AG08395 (cell line): ENCODE measurements around the gene MRPL40.
"Not testable (repeated sequence)": the region's sequence is repeated elsewhere in the genome, so short reads cannot be mapped to it uniquely, and the experiment has no call there.

Experiments used
- DNase-seq: peaks from one replicate; pipeline ENCODE4 v3.0.0; 2012; ENCODE audit warnings: mixed read lengths, low spot score

MRPL40 gene

GRCh38 chr22:19442166-19442565 is 9.8 kb downstream of the MRPL40 start:
- no peak for DNase-seq

- DNase-seq, result no peak
These were observed 11.3 kb downstream of the MRPL40 start for GRCh38 chr22:19443544-19444211.

DNA sequence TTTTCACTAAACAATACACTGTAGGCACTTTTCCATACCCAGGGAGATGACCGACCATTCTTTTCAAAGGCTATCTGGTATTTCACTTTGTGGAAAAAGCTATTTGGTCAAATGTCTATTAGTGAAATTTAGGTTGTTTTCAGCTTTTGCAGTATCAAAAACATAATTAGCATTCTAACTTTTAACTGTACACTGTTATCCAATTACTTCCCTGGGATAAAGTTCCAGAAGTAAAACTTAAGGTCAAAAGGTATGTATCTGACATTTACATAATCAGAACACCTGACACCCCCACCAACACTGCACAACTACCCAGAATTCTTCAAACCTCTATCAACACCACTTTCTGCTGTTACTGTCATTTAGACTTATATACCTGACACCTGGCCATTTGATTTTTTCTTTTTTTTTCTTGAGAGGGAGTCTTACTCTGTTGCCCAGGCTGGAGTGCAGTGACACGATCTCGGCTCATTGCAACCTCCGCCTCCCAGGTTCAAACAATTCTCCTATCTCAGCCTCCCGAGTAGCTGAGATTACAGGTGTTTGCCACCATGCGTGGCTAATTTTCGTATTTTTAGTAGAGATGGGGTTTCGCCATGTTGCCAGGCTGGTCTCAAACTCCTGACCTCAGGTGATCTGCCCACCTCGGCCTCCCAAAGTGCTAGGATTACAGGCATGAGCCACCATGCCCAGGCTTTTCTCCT is 13.1 kb downstream of the MRPL40 start:
- DNase-seq, result not testable (repeated sequence)

DNA sequence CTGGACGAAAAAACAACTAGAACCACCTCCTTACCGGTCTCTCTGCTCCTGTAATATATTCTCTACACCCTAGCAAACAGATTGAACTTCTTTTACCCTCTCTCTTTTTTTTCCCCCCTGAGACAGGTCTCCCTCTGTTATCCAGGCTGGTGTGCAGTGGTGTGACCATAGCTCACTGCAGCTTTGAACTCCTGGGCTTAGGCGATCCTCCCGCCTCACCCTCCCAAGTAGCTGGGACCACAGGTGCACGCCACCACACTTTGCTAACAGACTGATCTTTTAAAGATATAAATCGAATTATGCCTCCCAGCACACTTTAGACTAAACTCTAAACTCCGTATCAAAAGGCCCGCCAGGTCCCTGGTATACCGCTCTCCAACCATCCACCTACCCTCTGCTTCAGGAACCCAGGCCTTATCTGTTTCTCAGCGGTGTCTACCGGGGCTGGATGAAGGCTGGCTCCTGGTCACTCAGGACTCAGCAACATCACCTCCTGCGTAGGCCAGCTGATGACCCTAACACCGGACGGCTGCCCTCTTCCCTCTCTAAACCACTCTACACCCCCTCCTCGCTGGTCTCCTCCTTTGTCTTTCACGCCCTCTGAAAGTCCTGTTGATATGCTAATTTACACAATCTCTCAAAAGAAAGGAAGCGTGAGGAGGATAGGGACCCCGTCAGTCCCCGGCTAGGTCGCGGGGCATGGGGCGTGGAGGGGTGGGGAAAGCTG is 14.4 kb downstream of the MRPL40 start:
- DNase-seq, result no peak

DNA sequence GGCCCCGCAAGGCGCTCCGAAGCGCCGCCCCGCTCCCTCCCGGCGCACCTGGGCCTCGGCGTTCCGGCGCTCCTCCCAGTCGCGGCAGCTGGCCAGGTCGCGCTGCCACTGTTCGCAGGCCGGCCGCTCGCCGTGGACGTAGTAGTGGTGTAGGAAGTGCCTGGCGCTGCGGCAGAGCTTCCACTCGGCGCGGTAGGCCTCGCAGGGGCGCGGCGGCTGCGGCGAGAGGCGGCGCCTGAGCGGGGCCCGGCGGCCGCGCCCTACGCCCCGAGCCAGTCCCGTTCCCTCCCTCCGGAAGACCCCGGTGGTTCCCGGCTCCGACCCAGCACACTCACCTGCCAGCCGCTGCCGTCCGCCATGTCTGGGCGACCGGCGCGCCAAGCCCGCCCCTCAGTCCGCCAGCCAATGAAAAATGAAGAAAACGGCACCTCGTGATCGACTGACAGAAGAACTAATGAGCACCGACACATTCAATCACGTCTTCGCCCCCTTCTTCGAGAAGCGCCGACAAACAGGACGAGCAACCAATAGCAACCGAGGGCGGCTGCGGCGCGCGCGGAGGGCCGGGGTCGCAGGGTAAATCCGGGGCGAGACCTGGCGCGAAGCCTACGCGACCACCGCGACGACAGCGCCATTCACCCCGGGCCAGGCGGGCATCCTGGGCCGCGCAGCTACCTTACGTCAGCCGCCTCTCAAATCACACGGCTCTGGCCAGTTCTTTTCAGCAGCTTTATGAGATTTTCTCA is 15.2 kb downstream of the MRPL40 start, which contains the start of gene C22orf39:
Gene C22orf39, minus strand, starts transcription at position 382 of the 746 bp plus-strand sequence. Its CDS starts 23 bp downstream, at position 359.
- DNase-seq, result peak; percentile 98

DNA sequence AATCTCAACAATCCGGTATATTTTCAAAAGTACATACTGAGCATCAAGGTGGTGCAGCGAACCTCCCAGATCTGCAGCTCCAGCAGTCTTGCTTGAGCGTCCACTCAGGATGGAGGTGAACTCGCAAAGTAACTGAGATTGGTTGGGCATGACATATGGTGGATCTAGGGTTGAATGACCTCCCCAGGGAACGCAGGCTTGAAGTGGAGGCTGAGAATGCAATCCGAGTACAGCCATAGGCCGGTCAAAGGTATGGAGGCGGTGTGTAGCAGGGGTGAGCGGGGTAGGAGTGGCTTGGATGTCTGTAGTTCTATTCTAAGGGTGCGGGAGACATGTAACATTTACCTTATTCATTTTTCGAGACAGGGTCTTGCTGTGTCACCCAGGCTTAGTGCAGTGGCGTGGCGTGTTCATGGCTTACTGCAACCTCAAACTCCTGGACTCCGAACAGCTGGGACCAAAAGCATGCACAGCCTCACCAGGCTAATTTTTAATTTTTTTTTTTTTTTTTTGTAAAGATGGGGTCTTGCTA is 15.8 kb downstream of the MRPL40 start:
- DNase-seq, result peak; percentile 71

DNA sequence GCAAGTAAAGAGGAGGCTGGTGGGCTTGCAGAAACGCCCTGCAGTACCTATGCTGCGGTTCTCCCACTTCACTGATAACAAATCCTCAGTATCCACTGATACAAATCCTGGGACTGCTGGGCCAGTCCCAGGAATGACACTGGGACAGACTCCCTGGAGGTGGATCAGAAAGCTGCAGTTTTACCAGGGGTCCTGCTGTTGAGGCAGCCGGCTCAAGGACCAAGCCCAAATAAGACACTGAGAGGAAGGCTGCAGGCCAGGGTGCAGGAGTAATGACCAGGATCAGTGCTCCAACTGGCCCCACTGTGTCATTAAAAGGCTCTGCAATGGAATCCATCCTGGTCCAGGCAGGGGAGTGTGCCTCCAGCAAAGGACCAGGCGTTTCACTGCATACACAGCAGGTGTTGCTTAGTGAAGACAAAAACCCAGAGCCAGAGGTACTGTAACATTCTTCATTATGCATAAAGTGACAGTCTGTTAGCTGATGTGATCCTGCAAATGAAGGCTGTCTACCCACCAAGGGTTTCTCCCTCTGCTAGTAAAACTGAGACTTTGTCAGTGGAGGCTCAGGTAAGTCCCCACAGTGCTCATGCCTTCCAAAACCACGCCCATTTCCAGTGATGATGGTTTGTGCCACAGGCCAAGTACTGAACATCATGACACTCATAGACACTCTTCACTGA is 16.5 kb downstream of the MRPL40 start:
- no peak for DNase-seq

GRCh38 chr22:19449422-19449767 is 17.1 kb downstream of the MRPL40 start:
- no peak for DNase-seq

DNA sequence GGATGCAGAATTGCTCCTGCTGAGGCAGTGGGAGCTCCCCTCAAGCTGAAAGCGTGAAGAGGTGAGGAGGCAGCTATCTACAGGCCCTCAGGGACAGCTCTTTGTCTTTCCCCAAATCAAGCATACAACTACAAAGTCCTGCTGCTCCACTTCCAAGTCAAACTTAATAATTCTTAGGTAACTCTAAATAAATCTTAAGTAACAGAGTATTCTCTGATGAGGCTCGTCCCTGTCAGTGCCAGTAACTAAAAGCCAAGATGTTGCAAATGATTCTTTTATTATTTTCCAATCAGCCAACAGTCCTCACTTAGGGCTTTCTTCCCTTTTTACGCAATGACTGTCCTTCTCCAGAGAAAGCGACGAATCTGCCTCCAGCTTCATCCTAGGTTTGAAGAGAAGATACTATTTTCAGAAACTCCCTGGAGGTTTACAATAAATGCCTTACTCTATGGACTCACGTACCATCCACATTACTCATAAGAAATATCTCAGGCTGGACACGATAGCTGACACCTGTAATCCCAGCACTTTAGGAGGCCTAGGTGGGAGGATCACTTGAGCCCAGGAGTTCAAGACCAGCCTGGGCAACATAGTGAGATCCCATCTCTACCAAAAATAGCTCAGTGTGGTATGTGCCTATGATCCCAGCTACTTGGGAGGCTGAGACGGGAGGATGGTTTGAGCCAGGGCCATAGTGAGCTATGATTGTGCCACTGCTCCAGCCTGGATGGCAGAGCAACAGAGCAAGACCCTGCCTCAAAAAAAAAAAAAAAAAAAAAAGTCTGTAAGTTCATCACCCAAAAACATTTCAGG is 18.2 kb downstream of the MRPL40 start:
- no peak for DNase-seq

DNA sequence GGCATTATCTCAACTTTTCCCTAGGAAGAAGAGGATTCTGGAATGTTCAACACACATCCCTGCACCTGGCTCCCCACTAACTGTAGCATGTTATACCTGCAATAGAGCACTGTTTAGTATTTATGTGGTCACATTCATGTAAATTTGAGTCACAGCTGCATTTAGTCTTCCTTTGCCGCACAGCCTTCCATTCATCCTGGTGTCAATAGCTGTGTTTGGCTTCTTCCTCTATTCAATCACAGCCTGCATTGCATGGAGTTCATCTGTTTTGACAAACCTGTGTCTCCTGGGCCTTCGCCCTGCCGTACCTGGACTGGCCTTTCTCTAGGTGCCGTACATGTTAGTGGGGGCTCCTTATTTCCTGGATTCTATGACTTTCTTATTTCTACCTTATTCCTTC is 19.2 kb downstream of the MRPL40 start:
- DNase-seq, result no peak

GRCh38 chr22:19453718-19454117 is 21.4 kb downstream of the MRPL40 start:
- DNase-seq, result no peak

- no peak for DNase-seq
These were observed 21.8 kb downstream of the MRPL40 start for GRCh38 chr22:19454156-19454555.

GRCh38 chr22:19455033-19455432 is 22.7 kb downstream of the MRPL40 start:
- DNase-seq, result no peak

DNA sequence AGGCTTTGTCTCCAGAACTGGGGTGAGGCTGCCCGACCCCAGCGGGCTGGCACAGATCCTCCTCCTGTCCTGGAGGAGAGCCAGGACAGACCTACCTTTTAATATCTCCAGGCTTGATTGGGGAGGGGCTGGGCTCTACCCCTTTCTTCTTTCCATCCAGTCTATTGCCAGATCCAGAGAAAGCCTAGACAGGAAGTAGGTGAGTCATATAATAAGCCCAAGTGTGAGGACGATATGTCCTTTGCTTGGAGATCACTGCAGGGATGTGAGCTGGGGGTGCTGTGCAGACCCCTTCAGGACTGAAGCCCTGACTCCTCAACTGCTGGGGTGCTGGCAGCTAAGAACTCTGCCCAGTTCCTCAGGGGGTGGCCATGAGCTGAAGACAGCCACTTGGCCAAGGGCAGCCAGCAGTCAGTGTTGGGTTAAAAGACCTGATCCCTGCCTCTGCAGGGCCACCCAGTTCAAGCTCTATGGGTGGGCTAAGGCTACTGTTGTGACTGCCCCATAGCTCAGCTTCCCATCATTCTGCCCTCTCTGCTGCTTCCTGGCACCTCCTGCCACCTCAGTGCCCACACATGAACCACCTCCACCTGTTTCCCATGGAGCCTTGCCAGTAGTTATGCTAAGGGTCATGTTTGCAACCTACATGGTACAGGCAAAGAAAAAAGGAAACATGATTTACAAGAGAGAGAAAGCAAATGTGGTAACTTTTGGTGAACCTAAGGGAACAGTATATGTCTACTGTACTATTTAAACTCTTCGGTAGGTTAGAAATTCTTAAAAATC is 23.4 kb downstream of the MRPL40 start:
- DNase-seq, result no peak

- DNase-seq, result no peak
These were observed 24.2 kb downstream of the MRPL40 start for GRCh38 chr22:19456541-19456940.

- no peak for DNase-seq
These were observed 25.6 kb downstream of the MRPL40 start for GRCh38 chr22:19457828-19458428.

GRCh38 chr22:19460036-19460435 is 27.7 kb downstream of the MRPL40 start:
- DNase-seq, result no peak

DNA sequence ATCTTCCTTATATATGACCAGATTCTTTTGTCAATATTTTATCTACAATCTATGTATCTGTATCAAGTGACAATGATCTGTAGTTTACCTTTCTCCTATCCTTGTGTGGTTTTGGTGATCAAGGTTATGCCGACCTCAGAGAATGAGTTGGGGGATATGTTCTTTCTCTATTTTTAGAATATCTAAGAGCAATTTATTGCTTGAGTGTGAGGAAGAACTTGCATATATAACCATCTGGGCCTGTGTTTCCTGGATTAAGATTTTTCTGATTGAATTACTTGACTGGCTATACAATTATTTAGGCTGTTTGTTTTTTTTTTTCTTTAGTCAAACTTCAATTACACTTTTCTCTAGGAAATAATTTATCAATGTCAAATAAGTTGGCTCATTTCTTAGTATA is 29.2 kb downstream of the MRPL40 start:
- no peak for DNase-seq

DNA sequence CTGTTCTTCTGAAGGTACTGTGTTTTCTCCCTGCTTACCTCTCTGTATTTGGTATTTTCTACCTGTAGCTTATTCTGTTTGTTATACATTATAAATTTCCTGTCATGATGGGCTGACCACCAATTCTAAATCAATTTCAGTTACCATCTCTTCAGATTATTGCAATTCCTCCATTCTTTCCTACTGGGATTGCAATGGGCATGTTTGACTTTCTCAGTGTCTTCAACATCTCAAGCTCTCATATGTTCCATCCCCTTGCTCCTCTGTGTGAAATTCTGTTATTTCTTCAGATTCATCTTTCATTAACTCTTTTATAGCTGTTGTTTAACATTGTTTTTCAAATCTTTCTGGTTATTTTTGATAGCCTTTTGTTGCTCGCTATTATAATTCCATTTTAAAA is 30.7 kb downstream of the MRPL40 start:
- no peak for DNase-seq
